GM12874 (cell line): ENCODE data around the gene SYTL1.

Source experiments
- CTCF ChIP-seq: IDR thresholded peaks from 2 replicates; pipeline ENCODE4 v1.5.1; 2011; ENCODE audit warnings: low read depth, mild to moderate bottlenecking, control low read depth, low read length, moderate library complexity; ENCODE audit not compliant: insufficient read depth

Gene SYTL1

GRCh38 chr1:27341525-27342252, at the start of gene SYTL1:
TSS of gene SYTL1 (plus strand) at chr1:27342022. CDS start at chr1:27345335, 3,313 bp downstream.
- TF ChIP-seq CTCF: no peak

GRCh38 chr1:27292106-27292505, 49.7 kb upstream of the SYTL1 start:
- no peak for TF ChIP-seq CTCF

GRCh38 chr1:27293915-27294314, 47.9 kb upstream of the SYTL1 start:
- no peak for TF ChIP-seq CTCF

GRCh38 chr1:27296773-27297291, 45.0 kb upstream of the SYTL1 start:
- TF ChIP-seq CTCF: peak; percentile 78

- no peak for TF ChIP-seq CTCF
These were observed 43.9 kb upstream of the SYTL1 start for GRCh38 chr1:27297903-27298302.

- TF ChIP-seq CTCF: no peak
These were observed 43.0 kb upstream of the SYTL1 start for GRCh38 chr1:27298632-27299384.

- TF ChIP-seq CTCF: no peak
These were observed 42.2 kb upstream of the SYTL1 start for GRCh38 chr1:27299385-27300271.
